ENCODE measurements around the gene PDE4DIP.
"Not testable (repeated sequence)": the region's sequence is repeated elsewhere in the genome, so short reads cannot be mapped to it uniquely, and the experiment has no call there.

The PDE4DIP gene

DNA sequence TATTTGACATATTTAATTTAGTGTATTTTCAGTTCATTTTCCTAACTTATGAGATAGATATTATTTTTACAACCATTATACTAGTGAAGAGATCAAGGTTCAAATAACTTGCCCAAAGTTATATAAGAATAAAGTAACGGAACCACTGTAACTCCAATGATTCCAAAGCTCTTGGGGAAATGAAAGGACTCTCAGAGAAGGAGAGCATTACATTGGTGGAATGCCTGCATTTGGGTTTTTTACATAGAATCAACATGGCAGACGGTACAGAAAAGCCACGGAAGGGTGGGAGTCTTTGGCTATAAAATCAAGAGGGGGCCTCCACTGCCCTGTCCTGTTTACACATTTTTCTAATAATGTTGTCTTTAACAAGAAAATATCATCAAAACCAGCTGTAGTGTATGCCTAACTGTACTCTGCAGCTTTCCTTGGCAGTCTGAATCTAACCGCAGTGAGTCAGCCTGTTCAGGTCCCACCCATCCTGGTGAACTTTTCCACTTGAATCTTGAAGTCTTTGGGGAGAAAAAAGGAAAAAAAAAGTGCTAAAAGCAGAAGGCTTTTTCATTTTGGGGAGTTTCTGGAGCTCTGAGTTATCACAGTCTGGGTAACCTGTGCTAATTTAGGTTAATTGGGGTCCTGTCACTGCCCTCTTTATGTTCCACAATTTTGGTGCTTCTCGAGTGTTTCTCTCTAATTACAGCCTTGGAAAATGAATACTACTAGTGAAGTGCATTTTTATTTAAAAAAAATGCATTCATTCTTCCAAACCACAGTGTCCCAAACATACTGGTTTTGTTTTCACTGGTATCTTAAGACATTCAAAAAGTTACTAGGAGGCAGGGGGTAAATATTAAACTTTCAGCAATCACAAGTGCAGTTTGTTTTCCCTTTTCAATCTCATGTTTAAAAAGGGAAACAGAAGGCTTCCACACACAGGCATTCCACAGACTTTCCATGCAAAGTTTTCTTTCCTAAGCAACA, 30.5 kb downstream of the PDE4DIP start:
- not testable (repeated sequence) for DNase-seq

DNA sequence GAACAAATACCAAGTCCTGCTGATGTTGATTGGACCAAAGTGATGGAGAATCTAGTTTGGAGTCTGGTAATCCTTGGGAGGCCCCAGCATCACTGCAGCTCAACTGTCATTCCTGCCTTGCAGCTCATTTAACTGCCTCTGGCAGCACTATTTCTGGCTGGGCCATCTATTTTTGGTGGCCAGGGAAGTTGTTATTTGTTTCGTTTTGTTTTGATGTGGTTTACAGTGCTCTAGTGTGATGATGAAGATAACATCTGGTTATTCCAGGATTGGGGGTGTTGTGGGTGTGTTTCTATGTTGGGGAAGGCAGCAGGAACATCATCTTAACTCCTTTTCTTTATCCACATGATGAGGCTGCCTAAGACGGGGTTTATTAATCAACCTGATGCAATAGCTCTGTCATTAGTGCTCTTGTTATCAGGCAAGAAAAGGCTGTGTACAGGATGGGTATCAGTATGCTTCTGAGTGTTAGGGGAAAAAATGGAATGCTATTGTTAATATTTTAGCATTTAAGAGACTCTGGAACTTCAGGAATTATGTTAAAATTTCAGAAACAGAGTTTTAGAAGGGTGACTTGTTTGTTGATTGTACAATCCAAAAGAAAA, 35.7 kb downstream of the PDE4DIP start:
- not testable (repeated sequence) for DNase-seq

DNA sequence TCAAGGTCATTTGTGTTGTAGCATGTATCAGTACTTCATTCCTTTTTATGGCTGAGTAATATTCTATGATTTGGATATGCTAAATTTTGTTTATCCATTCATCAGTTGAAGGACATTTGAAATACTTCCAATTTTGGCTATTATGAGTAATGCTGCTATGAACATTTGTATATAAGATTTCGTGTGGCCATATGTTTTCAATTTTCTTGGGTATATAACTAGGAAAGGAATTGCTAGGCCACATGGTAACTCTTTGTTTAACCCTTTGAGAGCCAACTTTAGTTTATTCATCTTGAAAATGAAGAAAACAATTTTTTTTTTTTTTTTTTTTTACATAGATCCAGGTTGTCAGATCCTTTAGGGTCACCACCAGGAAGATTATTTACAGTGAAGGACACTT, 37.0 kb downstream of the PDE4DIP start:
- not testable (repeated sequence) for DNase-seq

DNA sequence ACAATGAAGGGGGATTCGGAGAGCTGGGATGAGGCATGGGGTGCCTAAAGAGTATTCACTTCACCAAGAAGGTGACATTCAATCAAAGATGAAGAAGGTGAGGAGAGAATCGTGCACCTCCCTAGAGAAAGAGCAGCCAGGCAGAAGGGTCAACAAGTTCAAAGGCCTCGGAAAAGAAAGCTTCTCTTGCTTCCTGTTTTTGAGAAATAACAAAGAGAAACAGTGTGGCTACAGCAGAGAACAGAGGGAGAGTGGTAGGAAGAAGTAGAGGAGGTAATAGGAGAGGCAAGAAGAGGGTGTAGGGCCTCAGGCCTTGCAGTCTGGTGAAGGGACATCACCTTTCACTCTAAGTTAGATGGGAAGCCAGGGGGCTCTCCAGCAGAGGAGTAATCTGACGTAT, 41.0 kb downstream of the PDE4DIP start:
- not testable (repeated sequence) for DNase-seq

DNA sequence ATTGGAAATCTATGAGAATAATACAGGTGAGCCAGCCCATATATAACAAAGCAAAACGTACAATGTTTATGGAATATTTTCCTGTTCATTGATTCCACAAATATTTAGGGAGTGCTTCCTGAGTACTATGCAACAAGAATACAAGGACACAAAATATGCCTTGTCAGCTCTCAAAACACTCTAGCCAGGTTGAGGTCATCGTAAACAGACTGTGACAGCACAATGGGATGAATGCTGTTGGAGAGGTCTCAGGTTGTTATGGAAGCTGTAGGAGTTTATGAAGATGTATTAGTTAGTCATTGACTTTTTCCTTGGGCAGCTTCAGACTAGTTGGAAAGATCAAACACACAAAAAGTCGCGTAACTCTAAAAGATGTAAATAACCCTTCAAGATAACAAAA, 42.1 kb downstream of the PDE4DIP start:
- DNase-seq, result not testable (repeated sequence)

DNA sequence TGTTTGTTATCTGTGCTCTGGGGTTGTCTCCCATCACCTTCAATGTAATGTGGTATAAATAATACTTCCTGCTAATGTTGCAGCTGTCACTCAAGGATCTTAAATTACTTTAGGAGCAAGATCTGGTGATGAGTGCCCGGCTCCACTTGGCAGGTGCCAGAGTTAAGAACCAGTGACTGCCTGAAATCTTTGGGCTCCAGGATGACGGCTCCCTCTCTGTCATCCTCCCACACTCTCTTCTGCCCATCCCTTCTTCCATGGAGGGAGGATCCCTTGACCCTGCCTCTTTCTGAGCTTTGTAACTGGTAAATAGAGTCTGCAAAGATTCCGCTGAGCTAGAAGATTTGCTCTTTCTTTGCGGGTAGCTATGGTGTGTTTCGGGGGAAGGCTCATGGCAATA, 44.4 kb downstream of the PDE4DIP start:
- not testable (repeated sequence) for DNase-seq

DNA sequence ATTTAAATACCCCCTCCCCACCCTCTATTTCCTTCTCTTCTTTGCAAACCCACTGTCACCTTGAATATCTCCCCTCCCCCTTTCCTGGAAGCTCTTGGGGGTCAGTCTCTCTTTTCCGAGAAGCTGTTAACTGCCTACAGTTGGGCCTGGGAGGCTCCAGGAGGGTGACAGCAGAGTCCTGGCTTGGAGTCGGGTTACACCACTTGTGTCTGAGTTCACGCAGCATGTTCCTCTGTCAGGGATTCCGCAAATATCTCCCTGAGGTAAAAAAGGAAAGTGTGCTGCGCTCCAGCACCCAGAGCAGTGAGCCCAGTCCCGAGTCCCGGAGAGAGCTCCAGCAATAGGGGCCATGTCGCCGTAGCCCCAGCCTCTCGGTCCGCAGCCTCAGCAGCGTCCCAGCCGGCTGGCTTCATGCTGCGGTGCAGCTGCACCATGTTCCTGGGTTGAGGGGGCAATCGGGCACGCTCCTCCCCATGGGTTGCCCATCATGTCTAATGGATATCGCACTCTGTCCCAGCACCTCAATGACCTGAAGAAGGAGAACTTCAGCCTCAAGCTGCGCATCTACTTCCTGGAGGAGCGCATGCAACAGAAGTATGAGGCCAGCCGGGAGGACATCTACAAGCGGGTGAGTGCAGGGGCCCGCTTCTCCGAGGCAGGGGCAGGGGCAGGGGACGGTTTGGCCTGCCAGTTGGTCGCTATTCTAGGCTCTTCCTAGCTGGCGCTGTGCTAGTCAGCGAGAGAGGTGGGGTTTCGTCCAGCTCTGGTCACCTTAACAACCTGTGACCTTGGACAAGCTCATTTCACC, 45.2 kb downstream of the PDE4DIP start:
- DNase-seq, result not testable (repeated sequence)

DNA sequence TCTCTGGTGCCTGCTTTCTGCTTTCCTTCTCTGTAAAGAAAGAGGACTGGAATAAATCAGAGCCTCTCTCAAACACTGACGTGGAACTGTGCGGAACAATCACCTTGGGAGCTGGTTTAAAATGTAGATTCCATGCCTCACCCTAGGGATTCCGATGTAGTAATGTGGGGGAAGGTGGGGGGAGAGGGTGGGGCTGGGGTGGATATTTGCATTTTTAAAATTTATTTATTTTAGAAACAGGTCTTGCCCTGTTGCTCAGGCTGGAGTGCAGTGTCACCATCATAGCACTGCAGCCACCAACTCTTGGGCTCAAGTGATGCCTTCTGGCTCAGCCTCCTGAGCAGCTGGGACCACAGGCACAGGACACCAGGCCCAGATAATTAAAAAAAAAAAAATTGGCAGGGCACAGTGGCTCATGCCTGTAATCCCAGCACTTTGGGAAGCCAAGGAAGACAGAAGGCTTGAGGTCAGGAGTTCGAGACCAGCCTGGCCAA, 45.9 kb downstream of the PDE4DIP start:
- DNase-seq, result not testable (repeated sequence)

DNA sequence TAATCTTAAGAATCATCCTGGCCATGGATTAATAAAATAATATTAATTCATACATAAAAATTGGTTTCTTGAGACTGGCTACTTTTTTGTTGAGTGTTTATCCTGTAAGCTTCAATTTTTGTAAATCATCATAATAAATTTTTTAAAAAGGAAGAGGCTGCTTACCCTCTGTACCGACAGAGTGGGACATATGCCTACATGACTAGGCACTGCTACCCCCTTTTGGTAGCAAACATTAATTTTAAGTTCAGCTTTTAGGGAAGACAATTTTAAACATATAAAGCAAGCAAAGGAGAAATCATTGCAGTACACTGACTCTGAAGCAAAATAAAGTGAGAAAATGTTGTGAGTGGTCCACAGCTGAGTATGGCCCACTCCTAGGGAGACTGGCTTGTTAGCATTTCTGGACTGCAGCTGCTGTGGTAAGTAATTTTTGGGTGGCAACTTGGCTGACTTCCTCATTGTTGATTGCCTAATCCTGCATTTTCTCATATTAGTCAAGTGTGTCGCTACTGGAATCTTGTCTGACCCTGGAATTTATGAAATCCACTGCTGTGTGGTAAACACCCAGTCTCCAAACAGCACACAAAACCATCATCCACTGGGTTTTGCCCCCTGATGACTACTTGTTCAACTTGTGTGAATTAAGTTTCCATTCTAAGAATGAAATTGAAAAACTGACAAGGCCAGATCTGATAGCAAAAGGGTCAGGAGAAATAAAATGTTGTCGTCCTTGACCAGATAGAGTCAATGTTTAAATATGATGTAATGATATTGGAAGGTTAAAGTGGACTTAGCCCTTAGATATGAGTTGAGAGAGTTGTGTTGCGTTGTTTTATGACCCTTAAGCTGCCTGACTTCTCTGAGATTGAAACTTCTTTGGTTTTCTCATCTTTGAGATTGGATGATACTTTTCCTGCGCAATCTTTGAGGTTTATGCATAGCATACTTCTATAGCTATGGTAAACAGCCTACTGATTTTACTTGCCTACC, 50.4 kb downstream of the PDE4DIP start:
- DNase-seq, result not testable (repeated sequence)

DNA sequence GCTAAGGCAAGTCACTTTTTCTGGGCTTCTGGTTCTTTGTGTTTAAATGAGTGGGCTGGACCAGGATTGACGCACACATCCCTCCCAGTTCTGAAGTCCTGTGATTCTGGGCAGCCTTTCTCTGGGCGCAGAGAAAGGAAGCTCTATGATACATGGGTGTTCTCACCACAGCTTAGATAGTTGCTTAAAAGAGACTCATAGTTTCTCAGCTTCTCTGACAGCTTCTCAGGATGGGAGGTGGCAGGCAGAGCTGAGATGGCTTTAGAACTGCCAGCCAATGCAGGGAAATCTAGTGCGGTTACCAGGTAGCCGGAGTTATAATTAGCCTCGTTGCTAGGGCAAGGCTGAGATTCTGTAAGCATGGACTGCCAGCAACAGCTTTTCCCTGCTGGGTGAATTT, 55.8 kb downstream of the PDE4DIP start:
- not testable (repeated sequence) for DNase-seq

DNA sequence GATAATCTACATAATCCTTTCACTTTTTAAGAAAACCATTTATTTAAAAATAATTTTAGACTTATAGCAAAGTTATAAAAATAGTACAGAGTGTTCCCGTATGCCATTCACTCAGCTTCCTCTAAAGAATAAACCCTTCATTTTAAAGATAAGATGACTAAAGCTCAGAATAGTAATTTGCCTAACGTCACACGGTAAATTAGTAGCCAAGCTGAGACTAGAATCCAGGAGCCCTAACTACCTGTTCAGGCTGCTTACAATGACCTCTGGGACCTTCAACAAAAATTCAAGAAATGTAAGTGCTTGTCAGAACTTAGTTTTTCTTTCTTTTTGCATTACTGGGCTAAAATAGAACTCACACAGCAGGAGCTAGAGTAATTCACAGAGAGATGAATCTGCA, 56.5 kb downstream of the PDE4DIP start:
- DNase-seq, result not testable (repeated sequence)

DNA sequence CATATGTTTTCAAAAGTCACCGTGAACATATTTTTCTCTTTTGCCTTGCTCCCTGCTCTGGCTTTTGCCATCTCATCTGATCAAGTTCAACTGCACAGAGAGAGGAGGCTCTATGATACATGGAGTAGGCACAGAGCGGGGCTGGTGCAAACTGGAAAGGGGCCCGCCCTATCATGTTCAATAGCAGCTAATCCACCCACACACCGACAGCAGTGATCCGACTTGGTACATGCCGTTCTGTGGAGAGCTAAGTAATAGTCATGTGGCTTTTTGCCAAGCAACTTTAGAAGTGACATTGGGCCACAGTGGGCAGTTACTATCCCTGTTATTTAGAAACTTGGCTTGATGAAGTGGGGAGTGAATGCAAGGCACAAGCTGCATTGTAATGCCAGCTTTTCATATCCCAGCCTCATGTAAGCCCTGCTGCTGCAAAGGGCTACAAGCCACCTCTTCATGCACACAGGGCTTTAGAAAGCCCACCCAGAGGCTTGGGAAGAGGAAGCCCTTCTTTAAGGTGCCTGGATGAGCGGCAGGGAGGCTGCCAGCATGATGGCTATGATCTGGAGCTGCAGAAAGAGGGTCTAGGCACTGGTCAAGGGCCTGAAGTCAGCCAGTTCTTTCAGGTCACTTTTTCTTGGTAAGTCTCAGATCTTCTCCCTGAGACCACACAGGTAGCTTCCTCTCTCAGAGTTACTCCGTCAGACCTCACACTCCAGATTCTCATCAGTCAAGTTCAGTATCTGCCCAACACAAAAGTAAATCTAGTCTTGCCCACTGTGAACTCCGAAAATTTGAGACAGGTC, 57.1 kb downstream of the PDE4DIP start:
- DNase-seq, result not testable (repeated sequence)

DNA sequence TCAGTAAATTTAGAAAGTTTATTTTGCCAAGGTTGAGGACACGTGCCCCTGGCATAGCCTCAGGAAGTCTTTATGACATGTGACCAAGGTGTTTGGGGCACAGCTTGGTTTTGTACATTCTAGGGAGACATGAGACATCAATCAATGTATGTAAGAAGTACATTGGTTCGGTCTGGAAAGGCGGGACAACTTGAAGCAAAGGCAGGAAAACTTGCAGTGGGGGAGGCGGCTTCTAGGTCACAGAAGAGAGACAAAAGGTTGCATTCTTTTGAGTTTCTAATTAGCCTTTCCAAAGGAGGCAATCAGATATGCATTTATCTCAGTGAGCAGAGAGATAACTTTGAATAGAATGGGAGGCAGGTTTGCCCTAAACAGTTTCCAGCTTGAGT, 57.7 kb downstream of the PDE4DIP start:
- not testable (repeated sequence) for DNase-seq

DNA sequence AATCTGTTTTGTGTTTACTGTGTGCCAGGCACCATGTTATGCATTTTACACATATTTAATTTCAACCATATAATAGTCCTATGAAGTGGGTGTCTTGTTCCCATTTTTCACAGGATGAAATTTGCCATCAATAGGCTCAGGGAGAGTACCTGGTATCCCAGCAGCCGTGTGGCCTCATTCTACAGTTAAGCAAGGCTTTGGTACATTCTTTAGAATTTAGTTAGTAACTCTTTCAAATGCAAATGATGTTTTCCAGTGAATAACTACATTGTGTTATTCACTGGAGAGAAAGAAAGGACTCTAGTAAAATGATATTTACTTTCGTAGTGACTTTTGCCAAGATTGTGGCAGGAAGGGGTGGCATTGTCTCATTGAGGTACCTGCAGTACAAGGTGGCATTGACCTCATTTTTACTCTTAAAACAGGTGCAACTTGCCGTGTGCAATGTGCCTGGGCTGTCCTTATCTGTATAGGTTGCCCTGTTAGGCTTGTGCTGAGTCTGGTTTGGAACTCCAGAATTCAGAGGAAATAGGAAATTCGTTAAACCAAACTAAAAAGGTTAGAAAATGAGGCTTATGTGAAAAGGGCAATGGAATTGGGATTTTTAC, 65.1 kb downstream of the PDE4DIP start:
- DNase-seq, result not testable (repeated sequence)

DNA sequence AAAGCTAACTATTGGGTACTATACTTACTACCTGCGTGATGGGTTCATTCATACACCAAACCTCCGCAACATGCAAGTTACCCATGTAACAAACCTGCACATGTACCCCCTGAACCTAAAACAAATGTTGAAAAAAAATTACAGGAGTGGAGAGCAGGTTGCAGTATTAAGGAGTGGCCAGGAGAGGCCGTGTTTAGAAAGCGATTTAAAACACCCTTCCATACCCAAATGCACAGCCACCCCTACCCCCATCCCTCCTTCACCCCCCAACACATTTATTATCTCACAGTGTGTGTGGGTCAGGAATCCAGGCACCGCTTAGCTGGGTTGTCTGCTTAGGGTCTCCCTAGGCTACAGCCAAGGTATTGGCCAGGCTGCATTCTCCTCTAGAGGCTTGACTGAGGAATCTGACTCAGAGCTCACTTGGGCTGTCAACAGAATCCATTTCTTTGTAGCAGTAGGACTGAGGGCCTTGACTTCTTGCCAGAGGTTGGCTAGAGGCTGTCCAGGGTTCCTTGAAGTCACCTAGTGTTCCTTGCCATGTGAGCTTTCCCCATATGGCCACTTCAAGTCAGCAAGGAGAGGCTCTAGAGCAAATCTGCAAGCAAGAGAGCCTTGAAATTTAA, 67.2 kb downstream of the PDE4DIP start:
- not testable (repeated sequence) for DNase-seq

DNA sequence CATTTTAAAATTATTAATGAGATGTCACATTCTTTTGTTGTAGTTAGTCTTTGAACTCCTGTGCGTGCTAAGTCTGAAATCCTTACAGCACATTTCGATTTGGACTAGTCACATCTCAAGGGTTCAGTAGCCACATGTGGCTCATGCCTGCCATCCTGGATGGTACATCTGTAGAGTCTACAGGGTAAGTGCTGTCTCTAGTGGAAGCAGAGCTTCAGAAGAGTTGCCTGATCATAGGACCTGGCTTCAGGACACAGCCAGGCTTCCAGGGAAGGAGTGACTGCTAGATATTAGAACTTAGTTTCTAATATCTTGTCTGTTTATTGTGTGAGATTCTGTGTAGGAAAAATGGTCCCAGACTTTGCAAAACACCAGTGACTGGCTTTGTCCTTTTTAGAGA, 72.0 kb downstream of the PDE4DIP start:
- not testable (repeated sequence) for DNase-seq

DNA sequence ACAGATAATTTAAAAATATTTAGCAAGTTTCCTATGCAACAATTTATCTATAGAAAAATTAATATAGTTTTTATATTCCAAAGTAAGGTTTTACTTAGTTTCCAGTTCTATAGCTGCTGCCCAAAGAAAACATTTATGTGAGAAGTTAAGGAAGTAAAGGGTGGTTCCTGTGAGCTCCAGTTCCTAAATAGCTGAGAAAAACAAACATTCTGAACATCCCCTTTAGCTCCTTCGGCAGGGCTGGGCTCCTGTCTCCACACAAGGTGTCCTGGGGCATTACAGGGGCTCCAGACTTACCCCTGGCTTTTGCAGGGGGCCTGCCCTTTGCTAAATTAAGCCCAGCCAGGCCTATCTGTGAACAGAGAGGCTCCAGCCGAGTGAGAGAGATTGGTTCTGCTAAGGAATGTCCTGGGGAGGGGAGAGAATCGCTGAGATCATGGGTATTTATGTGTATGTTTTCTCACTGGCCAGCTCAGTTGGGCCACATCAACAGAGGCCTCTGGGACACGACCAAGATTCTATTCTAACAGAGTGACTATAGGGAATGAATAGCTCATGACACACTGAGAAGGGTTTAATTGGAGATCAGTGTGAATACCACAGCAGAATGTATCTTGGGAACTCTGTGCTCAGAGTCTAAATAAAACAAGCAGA, 72.6 kb downstream of the PDE4DIP start:
- not testable (repeated sequence) for DNase-seq

DNA sequence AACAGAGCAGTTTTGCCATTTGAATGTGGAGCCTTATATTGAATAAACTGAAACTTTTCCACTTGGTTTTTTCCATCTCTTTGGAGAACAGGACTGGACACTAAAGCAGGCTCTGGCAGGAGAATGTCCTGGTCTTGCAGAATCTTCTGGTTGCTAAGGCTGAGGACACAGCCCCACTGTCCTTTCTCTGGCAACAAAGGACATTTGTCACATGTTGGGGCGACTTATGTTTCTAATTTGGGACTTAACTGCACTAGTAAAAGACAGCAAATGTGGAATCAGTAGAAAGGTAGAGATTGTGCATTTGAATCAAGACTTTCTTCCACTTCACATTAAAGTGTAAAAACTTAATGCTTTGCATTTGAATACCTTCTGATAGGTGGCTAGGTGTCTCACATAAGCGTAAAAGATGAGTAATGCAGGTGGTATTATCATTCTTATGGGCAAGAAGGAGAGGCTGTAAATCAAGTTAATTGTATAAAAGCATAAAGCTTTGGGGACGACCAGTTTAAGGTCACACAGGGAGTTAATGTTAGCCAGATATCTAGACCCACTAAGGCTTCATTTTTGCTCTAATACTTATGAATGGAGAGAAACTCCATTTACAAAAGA, 74.7 kb downstream of the PDE4DIP start:
- DNase-seq, result not testable (repeated sequence)

DNA sequence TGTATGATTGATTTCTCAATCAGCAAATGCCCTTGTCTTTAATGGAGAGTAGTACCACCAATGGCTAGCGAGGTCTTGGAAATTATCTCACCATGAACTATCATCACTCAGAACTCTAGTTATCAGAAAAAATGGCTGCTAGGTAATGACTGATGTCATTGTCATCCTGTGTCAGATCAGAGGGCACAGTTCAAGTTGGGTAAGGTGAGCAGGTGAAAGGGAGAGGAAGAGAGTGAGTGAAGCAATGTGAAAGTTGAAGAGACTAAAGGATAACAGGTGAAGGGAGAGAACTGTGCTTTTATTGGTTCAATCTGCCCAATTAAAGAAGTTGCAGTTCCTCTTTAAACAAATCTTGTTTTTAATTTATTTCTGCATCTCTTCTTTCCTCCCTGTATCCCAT, 76.8 kb downstream of the PDE4DIP start:
- DNase-seq, result not testable (repeated sequence)
